ENCODE measurements around the gene SLC9A9.

SLC9A9 gene

GRCh38 chr3:143757691-143758090 lies 90.6 kb downstream of the SLC9A9 start:
- no peak for DNase-seq (ENCODE audit: low read depth)

DNA sequence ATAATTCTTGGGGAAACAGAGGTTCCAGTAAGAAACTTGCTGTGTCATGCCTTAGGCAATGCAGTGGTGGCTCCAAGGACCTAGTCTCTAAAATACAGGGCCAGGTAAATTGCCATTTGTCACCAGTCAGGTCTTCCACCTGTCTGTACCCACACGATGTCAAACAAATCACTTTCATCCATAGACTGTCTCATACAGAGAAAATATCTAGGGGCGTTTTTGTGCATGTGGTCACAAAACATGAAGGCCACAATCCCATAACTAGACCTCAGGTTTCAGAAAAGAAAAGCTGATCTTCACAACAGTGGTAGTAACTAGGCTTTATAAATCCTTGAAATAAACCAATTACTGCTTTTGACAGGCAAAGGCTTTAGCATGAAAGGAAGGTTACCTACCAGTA lies 92.3 kb downstream of the SLC9A9 start:
- DNase-seq (ENCODE audit: low read depth) = no peak

GRCh38 chr3:143754090-143754489 lies 94.2 kb downstream of the SLC9A9 start:
- no peak for DNase-seq (ENCODE audit: low read depth)

DNA sequence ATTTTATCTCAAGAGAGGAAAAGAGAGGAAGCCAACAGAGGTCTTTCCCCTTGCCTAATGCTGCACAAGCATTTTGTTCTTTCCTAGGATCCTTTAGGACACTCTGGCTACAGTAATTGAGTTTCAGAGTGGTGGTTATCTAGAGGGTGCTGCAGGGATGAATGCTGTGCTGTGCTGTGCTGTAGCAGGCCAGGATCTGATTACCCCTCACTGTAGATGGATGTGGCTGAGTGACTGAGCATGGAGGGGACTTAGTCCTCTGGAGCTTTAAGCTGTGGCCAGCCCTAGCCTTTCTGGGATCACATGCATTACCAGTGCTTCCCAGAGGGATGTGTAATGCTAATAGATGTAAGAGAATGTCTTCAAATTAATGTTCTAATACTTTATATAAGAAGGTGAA lies 94.8 kb downstream of the SLC9A9 start:
- DNase-seq (ENCODE audit: low read depth) = no peak

GRCh38 chr3:143753006-143753405 lies 95.3 kb downstream of the SLC9A9 start:
- DNase-seq (ENCODE audit: low read depth) = no peak

DNA sequence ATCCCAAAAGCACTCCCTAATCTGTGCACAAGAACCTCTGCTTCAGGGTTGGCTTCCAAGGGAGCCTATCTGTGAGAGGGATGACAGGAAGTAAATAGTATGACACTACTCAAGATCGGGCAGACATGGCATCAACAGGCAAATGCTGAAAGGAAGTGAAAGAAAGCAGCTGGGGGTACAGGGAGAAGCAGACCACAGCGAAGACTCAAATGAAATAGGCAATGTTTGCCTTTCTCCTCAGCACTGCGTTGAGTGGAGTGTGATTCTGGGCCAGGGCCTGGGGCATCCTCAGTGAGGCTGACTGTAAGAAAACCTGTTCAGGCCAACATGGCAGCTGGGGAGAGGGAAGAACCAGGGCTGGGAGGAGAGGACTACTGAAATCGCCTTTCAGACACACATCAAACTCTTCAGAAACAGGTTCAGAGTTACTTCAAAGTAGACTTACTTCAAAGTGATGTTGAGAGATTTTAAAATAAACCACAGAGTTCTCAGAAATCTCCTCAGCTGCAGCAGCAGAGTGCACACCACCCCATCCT lies 96.6 kb downstream of the SLC9A9 start:
- DNase-seq (ENCODE audit: low read depth) = no peak

DNA sequence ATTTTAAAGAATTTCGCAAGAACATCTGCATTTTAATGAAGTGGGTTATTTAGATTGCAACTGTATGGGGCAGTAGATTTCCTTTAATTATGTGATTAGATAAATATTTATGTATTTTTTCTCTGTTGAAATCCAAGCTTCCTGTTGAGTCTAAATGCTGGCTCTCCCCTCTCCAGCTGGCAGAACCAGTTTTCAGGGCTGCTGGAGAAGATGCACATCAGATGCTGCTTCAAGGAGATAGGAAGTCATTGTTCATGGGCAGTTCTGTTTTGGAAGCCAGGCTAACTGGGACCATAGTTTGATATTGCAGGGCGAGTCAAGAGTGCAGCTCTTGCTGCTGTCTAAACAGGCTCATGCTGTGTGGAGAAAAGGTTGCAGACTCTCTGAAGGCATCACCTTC lies 97.4 kb downstream of the SLC9A9 start:
- no peak for DNase-seq (ENCODE audit: low read depth)

DNA sequence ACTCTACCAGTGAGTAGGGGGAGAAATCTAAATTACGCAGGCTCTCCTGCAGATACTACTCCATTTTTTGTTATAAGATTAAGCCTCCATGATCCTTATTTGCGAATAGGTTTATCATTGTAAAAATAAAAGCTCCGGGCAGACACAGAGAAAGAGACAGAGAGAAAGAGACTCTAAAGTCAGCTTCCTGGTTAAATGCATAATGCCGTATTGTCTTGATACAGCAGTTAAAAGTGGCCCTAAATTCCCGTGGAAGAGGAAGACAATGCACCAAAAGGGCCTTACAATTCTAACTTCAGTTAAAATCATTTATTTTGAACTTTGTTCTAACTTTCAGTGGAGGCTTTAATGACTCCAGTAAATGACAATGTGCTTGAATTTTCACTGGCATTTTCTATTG lies 98.3 kb downstream of the SLC9A9 start:
- DNase-seq (ENCODE audit: low read depth) = no peak

DNA sequence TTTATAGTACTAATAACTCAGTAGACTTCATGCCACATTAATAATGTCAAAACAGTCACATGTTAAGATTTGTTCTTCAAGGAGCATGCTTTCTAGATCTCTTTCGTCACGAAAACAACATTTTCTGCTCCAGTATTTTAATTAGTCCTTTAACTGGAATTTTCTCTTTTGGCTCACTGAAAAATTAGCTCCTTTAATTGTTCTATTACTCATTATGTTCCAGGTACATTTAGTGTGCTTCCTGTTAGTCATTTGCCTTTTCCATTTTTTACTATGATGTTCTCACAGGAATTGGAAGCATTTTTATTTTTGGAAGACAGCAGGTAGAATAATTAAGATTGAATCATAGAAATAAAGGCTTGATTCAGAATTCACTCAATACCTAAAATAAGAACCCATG lies 111.2 kb downstream of the SLC9A9 start:
- no peak for DNase-seq (ENCODE audit: low read depth)

DNA sequence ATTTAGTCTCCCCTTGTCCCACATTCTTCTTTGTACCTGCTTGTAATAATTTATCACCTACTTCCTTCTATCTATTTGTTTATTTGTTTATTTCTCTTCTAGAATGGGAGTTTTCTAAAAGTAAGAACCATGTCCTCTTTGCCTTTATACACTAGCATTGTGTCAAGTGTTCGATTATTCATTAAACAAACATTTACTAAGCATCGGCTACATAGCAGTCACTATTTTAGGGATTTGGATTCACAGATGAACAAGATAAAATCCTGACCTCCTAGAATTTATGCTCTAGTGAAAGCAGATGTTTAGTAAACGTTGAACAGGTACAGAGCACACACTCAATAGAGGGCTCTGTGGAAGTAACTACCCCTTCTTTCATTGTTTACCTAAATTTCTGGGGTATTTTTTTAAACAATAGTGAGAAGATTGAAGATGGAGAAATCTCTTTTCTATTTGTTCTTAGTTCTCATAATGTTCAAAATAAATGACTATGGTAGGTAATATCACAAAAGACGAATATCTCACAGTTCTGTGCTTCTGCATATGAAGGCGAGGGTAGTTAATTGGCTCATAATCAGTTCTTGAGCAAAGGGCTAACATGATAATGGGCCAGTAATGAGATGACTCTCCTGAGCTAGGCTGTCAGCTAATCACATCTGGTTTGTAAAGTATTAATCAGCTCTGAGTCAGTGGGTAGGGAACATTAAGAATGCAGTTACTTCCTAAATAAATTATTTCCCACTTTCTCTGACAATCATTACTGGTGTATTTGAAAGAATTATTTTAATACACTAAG lies 111.9 kb downstream of the SLC9A9 start:
- no peak for DNase-seq (ENCODE audit: low read depth)

DNA sequence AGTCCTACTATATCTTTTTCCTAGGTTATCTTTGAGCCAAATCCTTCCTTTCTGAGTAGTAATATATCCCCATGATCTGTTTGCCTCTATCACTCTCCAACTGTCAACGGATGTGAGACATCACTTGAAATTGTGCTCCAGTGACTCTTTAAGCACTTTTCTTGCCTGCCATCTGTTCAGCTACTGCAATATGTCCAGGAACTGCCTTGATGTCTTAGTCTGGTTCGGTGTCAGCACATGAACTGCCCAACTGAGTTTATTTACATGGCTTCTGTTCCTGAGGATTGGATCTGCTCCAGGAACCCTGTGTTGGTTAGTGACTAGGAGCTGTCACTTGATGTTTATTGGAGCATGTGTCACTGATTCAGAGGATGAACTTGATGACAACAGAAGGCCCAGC lies 116.5 kb downstream of the SLC9A9 start:
- DNase-seq (ENCODE audit: low read depth) = no peak

DNA sequence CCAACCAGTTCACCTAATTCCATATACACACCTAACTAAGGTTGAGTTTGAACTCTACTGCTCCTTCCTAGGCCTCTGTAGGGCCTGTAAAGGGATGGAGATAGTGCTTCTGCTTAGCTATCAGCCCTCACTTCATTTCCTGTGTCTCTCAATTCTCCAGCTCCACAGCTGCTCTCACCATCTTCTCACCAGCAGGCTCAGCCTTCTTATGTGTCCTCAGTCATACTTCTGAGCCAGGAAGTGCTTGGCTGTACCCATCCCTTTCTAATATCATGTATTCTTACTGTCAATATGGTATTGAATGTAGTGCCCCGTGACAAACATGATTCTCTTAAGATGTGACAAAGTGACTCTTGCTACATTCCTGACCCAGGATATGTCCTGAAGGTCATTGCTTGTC lies 116.9 kb downstream of the SLC9A9 start:
- DNase-seq (ENCODE audit: low read depth) = no peak

- DNase-seq (ENCODE audit: low read depth) = no peak
Measured at GRCh38 chr3:143727391-143727790, 120.9 kb downstream of the SLC9A9 start.

DNA sequence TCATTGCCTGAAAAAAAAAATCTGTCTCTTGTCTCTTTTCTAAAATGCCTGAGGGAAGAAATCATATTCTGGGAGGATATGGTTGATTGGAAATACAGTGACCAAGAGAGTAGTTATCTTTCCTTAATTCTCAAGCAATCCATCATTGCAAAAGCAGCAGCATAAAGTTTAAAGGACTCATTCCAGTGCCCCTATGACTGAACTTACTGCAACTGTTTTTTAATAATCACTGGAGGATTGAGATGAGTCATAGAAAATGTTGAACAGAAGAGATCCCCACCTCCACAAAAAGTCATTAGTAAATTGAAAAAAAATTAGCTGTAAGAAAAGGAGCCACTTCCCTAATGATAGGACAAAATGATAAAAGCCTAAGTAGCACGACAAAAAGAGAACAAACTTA lies 121.5 kb downstream of the SLC9A9 start:
- DNase-seq (ENCODE audit: low read depth) = no peak

GRCh38 chr3:143720381-143720780 lies 127.9 kb downstream of the SLC9A9 start:
- no peak for DNase-seq (ENCODE audit: low read depth)

GRCh38 chr3:143718463-143718862 lies 129.8 kb downstream of the SLC9A9 start:
- no peak for DNase-seq (ENCODE audit: low read depth)

DNA sequence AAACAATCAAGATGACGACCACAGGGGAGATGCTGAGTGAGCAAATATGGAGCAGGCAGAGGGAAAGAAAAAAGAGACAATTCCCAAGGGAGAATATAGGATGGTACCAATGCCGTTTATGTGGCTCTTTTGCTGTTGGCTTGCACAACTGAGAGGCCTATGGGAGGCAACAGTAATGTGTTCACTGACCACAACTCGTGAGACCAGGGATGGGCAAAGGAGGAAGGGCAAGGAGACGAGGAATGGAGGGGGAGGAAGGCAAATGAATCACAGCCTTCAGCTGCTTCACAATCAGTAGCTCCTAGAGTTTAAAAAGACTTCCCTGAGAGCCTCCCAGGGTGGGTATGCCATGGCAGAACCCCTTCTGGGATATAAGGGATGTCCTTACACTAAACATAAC lies 131.5 kb downstream of the SLC9A9 start:
- no peak for DNase-seq (ENCODE audit: low read depth)

- no peak for DNase-seq (ENCODE audit: low read depth)
Measured at GRCh38 chr3:143712522-143712921, 135.7 kb downstream of the SLC9A9 start.

DNA sequence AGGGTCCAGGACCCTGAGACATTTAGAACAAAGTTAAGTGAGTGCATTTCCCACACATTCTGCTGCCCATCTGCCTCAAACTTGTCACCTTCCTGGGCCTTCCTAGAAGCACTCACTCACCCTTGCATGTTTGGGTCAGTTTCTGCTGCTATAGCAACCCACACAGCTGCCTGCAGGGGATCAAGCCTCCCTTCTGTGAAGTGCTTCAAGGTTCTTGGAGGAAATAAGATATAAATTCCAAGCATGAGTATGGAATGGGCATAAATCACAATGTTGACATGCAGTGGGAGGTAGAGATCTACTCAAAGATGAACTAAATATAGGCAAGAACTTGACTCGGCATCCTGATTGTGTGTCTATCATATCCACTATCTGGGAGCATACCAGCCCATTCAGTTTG lies 140.4 kb downstream of the SLC9A9 start:
- DNase-seq (ENCODE audit: low read depth) = no peak

DNA sequence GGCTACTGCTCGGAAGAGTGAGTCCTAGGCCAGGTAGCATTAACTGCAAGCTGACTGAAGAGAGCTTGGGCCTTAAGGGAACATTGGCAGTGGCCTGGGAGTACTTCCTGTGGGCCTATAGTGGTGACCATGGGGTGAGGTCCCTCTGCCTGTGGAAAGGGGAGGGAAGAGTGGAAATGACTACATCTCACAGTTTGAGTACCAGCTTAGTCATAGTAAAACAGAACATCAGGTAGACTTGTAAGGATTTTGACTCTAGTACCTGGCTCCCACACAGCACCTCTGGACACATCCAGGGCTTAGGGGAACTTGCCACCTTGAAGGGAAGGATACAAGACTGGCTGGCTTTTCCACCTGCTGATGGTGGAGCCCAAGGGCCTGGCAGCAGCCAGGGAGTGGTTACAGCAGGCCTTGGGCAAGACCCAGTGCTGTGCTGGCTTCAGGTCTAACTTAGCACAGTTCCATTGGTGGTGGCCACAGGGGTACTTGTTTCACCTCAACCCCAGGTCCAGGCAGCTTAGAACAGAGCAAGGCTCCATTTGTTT lies 147.8 kb downstream of the SLC9A9 start:
- DNase-seq (ENCODE audit: low read depth) = no peak

GRCh38 chr3:143699424-143699823 lies 148.8 kb downstream of the SLC9A9 start:
- DNase-seq (ENCODE audit: low read depth) = no peak

- no peak for DNase-seq (ENCODE audit: low read depth)
Measured at GRCh38 chr3:143698682-143699303, 149.5 kb downstream of the SLC9A9 start.

DNA sequence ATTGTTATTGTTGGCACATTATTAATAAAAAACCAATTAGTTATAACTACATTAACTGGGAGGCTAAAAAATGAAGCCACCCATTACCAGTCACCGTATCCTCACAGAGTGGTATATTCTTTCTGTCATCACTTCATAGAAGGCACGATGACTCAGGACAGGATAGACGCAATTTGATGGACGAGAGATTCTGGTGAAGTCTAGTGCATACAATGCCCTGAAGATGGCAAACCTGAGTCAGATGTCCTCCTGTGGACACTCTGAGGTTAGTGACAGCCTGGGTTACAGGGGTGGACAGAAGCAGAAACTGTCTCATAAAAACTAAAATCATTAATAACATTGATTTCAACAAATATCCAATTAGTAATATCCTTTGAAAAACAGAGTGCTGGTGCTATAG lies 150.3 kb downstream of the SLC9A9 start:
- DNase-seq (ENCODE audit: low read depth) = no peak

All from EH (cell line).